Testis (tissue), 3 donors: ENCODE data around the gene CAB39. TPM values are rescaled to one million over a fixed set of nuclear protein-coding genes. Genes with fewer than 3 reads are reported as not detected.

ENCODE experiments used
- DNase-seq: peaks from one replicate; pipeline ENCODE4 v3.0.0-alpha.2; 2019
- H3K27ac ChIP-seq, 2 donors: fragments of 200-600 bp; sonication (generic); one replicate each; pipeline ENCODE4 v1.5.1; 2019
- H3K27me3 ChIP-seq: fragments of 200-600 bp; sonication (generic); one replicate; pipeline ENCODE4 v1.5.1; 2019
- H3K36me3 ChIP-seq: fragments of 200-600 bp; sonication (generic); one replicate; pipeline ENCODE4 v1.5.1; 2017; ENCODE audit warnings: low read depth; ENCODE audit errors: missing control alignments
- H3K4me1 ChIP-seq: fragments of 200-600 bp; sonication (generic); one replicate; pipeline ENCODE4 v1.5.1; 2019
- H3K4me3 ChIP-seq, 2 donors: fragments of 200-600 bp; sonication (generic); one replicate each; pipeline ENCODE4 v1.5.1; 2017 to 2019
- H3K9me3 ChIP-seq: fragments of 200-600 bp; sonication (generic); one replicate; pipeline ENCODE4 v1.5.1; 2017
- POLR2A ChIP-seq: fragments of 450-650 bp; IDR thresholded peaks from one replicate; pipeline ENCODE4 v1.6.1; 2017; ENCODE audit warnings: antibody characterized with exemption, mild to moderate bottlenecking, moderate library complexity
- WGBS, 2 donors: methylation state at CpG; one replicate each; pipeline ENCODE4 v1.1.5; 2018; 5-methylcytosine and 5-hydroxymethylcytosine counted together
- intact Hi-C: fragments of 100-400 bp; cut with DNase I; formaldehyde crosslinking; loops from one replicate; pipeline ENCODE4 v1.15.1; 2023; ENCODE audit warnings: low total_unique reads
- polyA plus RNA-seq: library from polyadenylated mRNA; stranded (reverse); fragments of 350-450 nt; fragmentation: Illumina TruSeq; extraction: RNeasy Lipid Tissue Mini Kit (QIAGEN cat#74804); gene quantifications from one replicate; pipeline ENCODE4 v1.2.3, GENCODE V29; 2014; ENCODE audit warnings: low read depth, low replicate concordance; ENCODE audit not compliant: insufficient read depth
- total RNA-seq, 2 donors: library from RNA; depleted of rRNA; stranded (reverse); fragments of >200 nt; gene quantifications; one replicate each; pipeline ENCODE4 v1.2.3, GENCODE V29; 2016
- TF ChIP-seq, protein P1 (sequence below), 3 experiments: fragments of 450-650 bp in 2 of 3; fragments of 200-600 bp in 1 of 3; sonication (generic) in 1 of 3; IDR thresholded peaks; one replicate each; pipeline ENCODE4 v1.5.1; 2016 to 2019; ENCODE audit warnings: antibody characterized with exemption in 3 of 3, mild to moderate bottlenecking in 2 of 3, moderate library complexity in 1 of 3

The CAB39 gene
- total and polyA plus RNA-seq, 3 donors from 2014 or later = 76.1 to 82.2 (median 76.8) TPM

- no peaks in the 10 kb centered on the region for H3K9me3 ChIP-seq
- no peaks in the 10 kb centered on the region for H3K27me3 ChIP-seq
- no peak overlapping the region for H3K27ac ChIP-seq
- TF ChIP-seq POLR2A = no peak
- TF ChIP-seq, protein P1, sequence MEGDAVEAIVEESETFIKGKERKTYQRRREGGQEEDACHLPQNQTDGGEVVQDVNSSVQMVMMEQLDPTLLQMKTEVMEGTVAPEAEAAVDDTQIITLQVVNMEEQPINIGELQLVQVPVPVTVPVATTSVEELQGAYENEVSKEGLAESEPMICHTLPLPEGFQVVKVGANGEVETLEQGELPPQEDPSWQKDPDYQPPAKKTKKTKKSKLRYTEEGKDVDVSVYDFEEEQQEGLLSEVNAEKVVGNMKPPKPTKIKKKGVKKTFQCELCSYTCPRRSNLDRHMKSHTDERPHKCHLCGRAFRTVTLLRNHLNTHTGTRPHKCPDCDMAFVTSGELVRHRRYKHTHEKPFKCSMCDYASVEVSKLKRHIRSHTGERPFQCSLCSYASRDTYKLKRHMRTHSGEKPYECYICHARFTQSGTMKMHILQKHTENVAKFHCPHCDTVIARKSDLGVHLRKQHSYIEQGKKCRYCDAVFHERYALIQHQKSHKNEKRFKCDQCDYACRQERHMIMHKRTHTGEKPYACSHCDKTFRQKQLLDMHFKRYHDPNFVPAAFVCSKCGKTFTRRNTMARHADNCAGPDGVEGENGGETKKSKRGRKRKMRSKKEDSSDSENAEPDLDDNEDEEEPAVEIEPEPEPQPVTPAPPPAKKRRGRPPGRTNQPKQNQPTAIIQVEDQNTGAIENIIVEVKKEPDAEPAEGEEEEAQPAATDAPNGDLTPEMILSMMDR (IDR thresholded peaks at IDR 0.05) = no peak
- no peak overlapping the region for H3K4me3 ChIP-seq
- DNase-seq = no peak
- WGBS, 2 donors = 92 to 98% methylated on average over 5 of the region's 5 CpGs
- intact Hi-C loops = no loop called here
- no peaks in the 10 kb centered on the region for H3K36me3 ChIP-seq
- peaks cover 5% of the 10 kb centered on the region for H3K4me1 ChIP-seq
Observed at GRCh38 chr2:230677201-230677946, 35.3 kb upstream of the CAB39 start.

DNA sequence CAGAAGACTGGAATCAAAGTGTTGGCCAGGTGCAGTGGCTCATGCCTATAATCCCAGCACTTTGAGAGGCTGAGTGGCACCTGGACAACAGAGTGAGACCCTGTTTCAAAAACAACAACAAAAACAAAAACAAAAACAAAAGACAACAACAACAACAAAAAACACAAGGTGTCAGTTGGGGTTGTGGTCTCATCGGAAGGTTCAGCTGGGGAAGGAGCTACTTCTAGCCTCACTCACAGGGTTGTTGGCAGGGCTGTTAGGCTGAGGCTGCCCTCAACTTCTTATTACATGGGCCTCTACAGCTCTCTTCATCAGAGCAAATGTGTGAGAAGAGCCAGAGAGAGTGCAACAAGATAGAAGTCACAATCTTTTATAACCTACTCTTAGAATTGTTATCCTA, 34.6 kb upstream of the CAB39 start:
- H3K9me3 ChIP-seq = no peaks in the 10 kb centered on the region
- H3K4me3 ChIP-seq = no peak overlapping the region
- no peaks in the 10 kb centered on the region for H3K27me3 ChIP-seq
- intact Hi-C loops = no loop called here
- no peak overlapping the region for H3K27ac ChIP-seq
- TF ChIP-seq, protein P1 (IDR thresholded peaks at IDR 0.05) = no peak
- TF ChIP-seq POLR2A = no peak
- no peaks in the 10 kb centered on the region for H3K36me3 ChIP-seq
- H3K4me1 ChIP-seq = peaks cover 5% of the 10 kb centered on the region
- WGBS, 2 donors = 95 to 97% methylated on average over 1 of the region's 1 CpG
- DNase-seq = no peak

- no peak for DNase-seq
- TF ChIP-seq, protein P1 (IDR thresholded peaks at IDR 0.05) = no peak
- no peak for TF ChIP-seq POLR2A
- Histone ChIP-seq H3K4me1 (peaks cover 5% of the 10 kb centered on the region), H3K36me3 (no peaks in the 10 kb centered on the region), H3K27me3 (no peaks in the 10 kb centered on the region), H3K27ac (no peak overlapping the region), H3K9me3 (no peaks in the 10 kb centered on the region), H3K4me3 (no peak overlapping the region)
- intact Hi-C loops = no loop called here
Observed at GRCh38 chr2:230678451-230678850, 34.2 kb upstream of the CAB39 start.

GRCh38 chr2:230680463-230681170, 32.0 kb upstream of the CAB39 start:
- H3K4me1 ChIP-seq = peaks cover 5% of the 10 kb centered on the region
- H3K9me3 ChIP-seq = no peaks in the 10 kb centered on the region
- no peak for DNase-seq
- H3K27ac ChIP-seq = no peak overlapping the region
- 89% methylated on average over 11 of the region's 11 CpGs for WGBS, 2 donors
- TF ChIP-seq, protein P1 (IDR thresholded peaks at IDR 0.05) = no peak
- no peak for TF ChIP-seq POLR2A
- H3K36me3 ChIP-seq = no peaks in the 10 kb centered on the region
- H3K4me3 ChIP-seq = no peak overlapping the region
- intact Hi-C loops = no loop called here
- no peaks in the 10 kb centered on the region for H3K27me3 ChIP-seq
